Measurements from ENCODE around the gene CTSD.

CTSD gene

DNA sequence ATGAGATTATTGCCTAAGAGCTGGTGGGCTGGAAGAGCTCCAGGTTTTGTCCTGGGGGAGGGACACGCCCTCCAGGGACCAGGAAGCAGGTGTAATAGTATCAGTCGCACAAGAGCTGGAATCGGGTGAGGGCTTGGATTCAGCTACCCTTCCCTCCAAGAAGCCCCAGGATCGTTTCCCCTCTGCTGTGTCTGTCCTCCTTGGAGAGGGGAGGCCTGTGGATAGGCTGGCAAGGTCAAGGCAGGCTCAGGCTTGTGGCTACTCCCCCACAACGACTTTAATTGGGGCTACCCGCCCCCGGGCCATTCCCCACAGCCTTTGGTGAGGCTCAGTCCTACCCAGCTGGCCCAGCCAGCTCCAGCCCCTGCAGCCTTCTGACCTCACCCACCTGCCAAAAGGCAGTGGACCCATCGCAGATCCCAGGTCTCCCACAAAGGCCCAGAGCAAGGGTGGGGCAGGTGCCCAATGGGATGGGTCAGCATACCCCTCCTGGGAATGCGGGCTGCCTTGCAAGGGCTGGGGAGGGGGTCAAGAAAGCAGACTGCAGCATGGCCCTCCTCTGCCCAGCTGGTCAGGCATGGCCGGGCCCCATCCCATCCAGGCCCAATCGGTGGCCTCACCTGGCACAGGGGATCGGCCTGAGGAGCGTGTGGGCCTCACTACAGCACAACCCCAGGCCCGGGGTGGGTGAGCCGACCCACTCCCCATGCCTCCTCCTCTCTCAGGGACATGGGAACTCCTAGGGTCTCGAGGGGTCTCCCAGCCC, 1.0 kb downstream of the CTSD start:
- Histone ChIP-seq H3K27me3 (ENCODE audit: control insufficient read depth, insufficient read depth, low read length) (no peaks in the 10 kb centered on the region), H3K4me1 (ENCODE audit: control insufficient read depth, insufficient read depth, low read length) (peaks cover 48% of the 10 kb centered on the region), H3K9me3 (ENCODE audit: control insufficient read depth, low read length) (no peaks in the 10 kb centered on the region), H3K9ac (ENCODE audit: low read length) (peak overlapping the region; percentile 94), H3K4me3 (ENCODE audit: low read length) (peak overlapping the region; percentile 79), H3K36me3 (ENCODE audit: control insufficient read depth, insufficient read depth, low read length) (peaks cover 22% of the 10 kb centered on the region)

DNA sequence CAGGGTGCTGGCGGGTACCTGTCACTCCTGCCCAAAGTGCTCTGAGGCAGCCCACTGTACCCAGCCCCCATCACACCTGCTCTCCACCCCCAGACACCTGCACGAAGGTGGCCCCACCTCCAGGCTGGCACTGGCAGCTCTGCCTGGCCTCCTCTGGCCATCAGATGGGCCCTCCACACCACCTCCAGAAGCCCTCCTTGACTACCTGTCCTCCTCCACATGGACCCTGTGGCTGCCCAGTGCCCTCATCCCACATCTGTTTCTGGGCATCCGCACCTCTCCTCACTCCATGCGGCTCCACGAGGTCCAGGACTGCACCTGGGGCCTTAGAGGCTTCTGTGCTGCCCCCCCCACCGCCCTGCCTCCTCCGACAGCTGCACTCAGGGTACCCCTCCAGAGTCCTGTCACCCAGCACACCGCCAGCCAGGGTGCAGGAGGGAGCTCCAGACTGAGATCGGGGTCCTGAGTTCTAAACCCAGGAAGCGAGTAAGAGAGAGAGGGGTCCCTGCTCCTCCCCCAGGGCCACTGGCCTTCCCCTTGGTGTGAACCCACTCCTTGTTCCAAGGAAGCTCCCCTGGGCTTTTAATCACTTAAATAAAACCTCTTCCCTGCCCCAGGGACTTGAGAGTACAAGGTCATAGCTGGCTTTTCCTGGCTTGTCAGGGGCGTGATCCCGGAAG, 1.7 kb downstream of the CTSD start:
- Histone ChIP-seq H3K4me3 (ENCODE audit: low read length) (peak overlapping the region; percentile 79), H3K9me3 (ENCODE audit: control insufficient read depth, low read length) (no peaks in the 10 kb centered on the region), H3K36me3 (ENCODE audit: control insufficient read depth, insufficient read depth, low read length) (peaks cover 22% of the 10 kb centered on the region), H3K27me3 (ENCODE audit: control insufficient read depth, insufficient read depth, low read length) (no peaks in the 10 kb centered on the region), H3K4me1 (ENCODE audit: control insufficient read depth, insufficient read depth, low read length) (peaks cover 54% of the 10 kb centered on the region), H3K9ac (ENCODE audit: low read length) (peak overlapping the region; percentile 94)

DNA sequence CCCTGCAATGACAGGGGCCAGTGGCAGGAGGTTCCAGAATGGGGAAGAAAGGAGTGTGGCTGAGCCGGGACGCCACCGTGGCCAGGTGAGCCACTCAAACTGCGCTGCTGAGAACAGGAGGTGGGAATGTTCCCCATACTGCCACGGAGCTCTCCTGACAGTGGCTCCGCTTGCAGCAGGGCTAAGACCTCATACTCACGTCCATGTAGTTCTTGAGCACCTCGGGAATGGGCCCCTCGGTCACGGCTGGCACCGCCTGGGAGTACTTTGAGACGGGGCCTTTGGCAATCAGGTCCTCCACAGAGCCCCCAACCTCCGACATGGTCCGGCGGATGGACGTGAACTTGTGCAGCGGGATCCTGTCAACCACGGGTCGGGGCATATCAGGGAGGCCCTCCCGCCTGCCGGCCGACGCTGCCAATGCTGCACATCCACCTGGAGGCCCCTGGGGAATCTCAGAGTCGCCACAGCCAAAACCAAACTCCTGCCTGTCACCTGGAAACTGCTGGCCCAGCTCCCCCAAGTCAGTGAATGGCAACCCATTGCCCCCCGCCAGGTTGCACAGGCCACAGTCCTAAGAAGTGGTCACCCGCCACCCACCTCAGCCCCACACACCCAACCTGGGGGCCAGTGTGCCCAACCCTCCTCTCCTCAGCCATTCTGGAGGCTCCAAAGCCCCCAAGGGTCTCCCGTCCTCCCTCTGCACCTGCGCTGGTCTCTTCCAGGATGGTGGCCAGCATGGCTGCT, 2.4 kb downstream of the CTSD start:
- Histone ChIP-seq H3K27me3 (ENCODE audit: control insufficient read depth, insufficient read depth, low read length) (no peaks in the 10 kb centered on the region), H3K9me3 (ENCODE audit: control insufficient read depth, low read length) (no peaks in the 10 kb centered on the region), H3K36me3 (ENCODE audit: control insufficient read depth, insufficient read depth, low read length) (peaks cover 22% of the 10 kb centered on the region), H3K4me1 (ENCODE audit: control insufficient read depth, insufficient read depth, low read length) (peaks cover 56% of the 10 kb centered on the region), H3K4me3 (ENCODE audit: low read length) (peak overlapping the region; percentile 79), H3K9ac (ENCODE audit: low read length) (peak overlapping the region; percentile 94)

DNA sequence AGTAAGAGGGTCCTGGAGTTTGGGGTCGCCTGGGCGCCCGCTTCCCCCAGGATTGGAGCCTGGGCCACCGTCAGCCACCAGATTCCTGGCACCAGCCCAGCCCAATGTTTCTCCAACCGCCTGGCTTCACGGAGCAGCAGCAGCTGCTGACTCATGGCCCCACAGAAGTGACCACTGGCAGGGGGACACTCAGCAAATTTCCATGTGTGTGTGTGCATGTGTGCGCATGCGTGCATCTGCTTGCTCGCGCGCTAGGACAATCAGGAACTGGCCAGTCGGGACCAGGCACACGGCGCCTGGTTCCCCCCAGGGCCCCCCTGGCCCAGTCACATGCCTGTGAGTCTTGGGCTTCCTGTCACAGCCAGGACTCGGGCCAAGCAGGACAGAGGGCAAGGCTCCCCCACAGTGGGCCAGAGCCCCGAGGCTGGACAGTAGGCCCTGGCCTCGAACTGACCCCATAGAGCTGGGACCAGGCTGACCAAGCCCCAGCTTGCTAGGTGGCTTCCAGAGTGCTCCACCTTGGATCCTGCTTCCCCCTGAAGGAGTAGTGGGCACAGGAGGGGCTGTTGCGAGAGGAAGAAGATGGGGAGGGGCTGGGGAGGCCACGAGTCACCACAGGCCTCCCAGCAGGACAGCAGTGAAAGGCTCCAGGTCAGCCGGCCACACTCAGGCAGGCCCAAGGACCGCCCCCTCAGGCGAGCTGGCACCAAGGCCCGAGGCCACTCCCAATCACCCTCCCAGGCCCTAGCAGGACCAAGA, 3.2 kb downstream of the CTSD start:
- peaks cover 22% of the 10 kb centered on the region for H3K36me3 ChIP-seq (ENCODE audit: control insufficient read depth, insufficient read depth, low read length)
- H3K9ac ChIP-seq (ENCODE audit: low read length) = no peak overlapping the region
- no peak overlapping the region for H3K4me3 ChIP-seq (ENCODE audit: low read length)

DNA sequence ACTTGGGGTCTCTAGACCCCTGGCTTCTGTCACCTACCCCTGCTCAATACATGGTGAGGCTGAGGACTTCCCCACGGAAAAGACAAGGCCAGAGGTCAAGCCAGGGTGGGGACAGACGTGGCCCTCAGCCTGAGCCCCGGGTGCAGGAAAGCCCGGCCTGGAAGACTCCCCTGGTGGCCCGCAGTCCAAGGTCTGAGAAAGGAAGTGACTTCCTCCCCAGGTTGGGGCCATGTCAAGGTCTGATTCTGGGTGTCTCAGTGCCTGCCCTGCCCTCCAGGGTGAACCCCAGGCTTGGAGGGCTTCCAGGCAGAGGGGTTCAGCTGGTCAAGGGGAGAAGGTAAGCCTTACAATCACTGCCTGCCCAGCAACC, 3.9 kb downstream of the CTSD start:
- Histone ChIP-seq H3K4me3 (ENCODE audit: low read length) (no peak overlapping the region), H3K27me3 (ENCODE audit: control insufficient read depth, insufficient read depth, low read length) (no peaks in the 10 kb centered on the region), H3K9ac (ENCODE audit: low read length) (no peak overlapping the region), H3K36me3 (ENCODE audit: control insufficient read depth, insufficient read depth, low read length) (peaks cover 22% of the 10 kb centered on the region), H3K9me3 (ENCODE audit: control insufficient read depth, low read length) (no peaks in the 10 kb centered on the region), H3K4me1 (ENCODE audit: control insufficient read depth, insufficient read depth, low read length) (peaks cover 61% of the 10 kb centered on the region)

More for the DNA sequence above, 3.2 kb downstream of the CTSD start:
- Histone ChIP-seq H3K4me1 (ENCODE audit: control insufficient read depth, insufficient read depth, low read length) (peaks cover 61% of the 10 kb centered on the region), H3K27me3 (ENCODE audit: control insufficient read depth, insufficient read depth, low read length) (no peaks in the 10 kb centered on the region), H3K9me3 (ENCODE audit: control insufficient read depth, low read length) (no peaks in the 10 kb centered on the region)

DNA sequence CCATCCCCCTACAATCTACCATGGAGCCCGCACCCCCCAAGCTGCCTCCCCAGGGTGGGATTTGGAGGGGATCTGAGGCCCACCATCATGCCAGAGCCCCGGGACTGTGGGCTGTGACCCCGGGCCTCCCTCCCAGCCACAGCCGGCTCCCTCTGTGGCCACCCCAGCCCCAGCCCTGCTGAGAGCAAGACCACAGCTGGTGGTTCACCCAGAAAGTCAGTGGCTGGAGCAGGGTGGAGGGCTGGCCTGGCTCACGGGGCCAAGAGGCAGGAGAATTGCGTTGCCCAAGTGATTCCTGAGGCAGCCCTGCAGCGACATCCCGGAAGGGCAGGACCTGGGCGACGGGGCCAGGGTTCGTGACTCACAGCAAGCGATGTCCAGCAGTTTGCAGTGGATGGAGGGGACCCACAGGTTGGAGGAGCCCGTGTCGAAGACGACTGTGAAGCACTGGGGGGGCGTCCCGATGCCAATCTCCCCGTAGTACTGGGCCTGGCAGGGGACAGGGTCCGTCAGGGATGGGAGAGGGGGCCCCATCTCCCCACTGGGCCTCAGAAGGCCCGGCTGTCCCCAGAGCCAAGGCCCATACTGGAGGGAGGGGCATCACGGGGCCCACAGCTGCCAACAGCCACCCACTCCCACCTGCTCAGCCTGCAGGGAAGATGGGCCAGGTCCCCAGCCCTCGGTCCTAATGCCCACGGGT, 4.4 kb downstream of the CTSD start:
- H3K9ac ChIP-seq (ENCODE audit: low read length) = peak overlapping the region; percentile 34
- H3K4me3 ChIP-seq (ENCODE audit: low read length) = no peak overlapping the region
- H3K9me3 ChIP-seq (ENCODE audit: control insufficient read depth, low read length) = no peaks in the 10 kb centered on the region
- no peaks in the 10 kb centered on the region for H3K27me3 ChIP-seq (ENCODE audit: control insufficient read depth, insufficient read depth, low read length)
- peaks cover 22% of the 10 kb centered on the region for H3K36me3 ChIP-seq (ENCODE audit: control insufficient read depth, insufficient read depth, low read length)
- H3K4me1 ChIP-seq (ENCODE audit: control insufficient read depth, insufficient read depth, low read length) = peaks cover 59% of the 10 kb centered on the region

DNA sequence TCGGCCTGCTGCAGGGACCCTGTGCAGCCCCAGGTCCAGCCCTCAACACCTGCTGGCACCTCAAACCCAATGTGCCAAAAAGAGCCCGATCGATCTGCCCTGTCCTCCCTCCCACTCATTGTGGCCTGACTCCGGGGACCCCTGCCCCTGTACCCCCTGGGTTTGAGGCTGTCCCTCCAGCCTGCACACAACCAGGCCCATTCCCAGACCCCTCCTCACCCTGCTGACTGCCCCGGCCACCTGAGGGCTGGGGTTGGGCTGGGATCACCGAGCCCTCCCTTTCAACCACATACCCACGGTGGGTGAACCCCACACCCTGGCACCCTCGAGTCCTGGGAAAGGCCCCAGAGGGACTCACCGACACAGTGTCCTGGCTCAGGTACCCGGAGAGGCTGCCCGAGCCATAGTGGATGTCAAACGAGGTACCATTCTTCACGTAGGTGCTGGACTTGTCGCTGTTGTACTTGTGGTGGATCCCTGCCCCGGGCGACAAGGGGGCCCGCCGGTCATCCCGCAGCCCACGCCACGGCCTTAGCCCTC, 5.0 kb downstream of the CTSD start:
- H3K36me3 ChIP-seq (ENCODE audit: control insufficient read depth, insufficient read depth, low read length) = peaks cover 22% of the 10 kb centered on the region
- H3K27me3 ChIP-seq (ENCODE audit: control insufficient read depth, insufficient read depth, low read length) = no peaks in the 10 kb centered on the region
- H3K4me1 ChIP-seq (ENCODE audit: control insufficient read depth, insufficient read depth, low read length) = peaks cover 57% of the 10 kb centered on the region
- no peaks in the 10 kb centered on the region for H3K9me3 ChIP-seq (ENCODE audit: control insufficient read depth, low read length)
- no peak overlapping the region for H3K9ac ChIP-seq (ENCODE audit: low read length)
- no peak overlapping the region for H3K4me3 ChIP-seq (ENCODE audit: low read length)

DNA sequence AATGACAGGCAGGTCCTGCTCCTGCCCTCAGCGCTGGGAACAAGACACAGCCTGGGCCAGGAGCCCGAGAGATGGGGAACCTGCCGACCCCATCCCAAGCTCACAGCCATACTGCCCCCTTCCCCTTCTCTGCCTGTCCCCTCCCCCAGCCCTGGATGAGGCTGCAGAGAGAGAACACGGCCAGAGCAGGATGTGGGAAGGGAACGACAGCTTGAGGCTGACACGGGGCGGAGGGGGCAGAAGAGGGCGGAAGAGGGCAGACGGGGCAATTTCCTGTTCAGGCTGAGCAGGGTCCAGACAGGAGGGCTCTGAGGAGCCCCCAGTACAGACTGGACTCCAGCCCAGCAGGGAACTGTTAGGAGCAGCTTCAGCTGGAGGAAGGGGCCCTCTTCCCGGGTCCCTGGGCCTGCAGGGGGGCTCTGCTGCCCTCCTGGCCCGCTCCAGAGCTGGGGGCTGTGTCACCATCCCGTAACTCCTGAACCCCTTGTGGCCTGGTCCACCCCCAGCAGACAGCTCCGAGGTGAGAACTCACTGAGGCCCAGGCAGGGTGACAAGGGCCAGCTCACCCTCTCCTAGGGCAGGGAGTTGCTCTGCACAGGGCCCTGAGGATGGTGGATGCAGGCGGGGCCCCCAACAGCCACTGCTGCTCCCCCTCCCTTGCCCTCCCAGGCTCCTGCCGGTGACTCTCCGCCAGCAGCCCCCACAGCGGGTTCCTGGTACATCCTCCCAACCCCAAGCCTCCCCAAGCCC, 5.7 kb downstream of the CTSD start:
- H3K27me3 ChIP-seq (ENCODE audit: control insufficient read depth, insufficient read depth, low read length) = no peaks in the 10 kb centered on the region
- peaks cover 23% of the 10 kb centered on the region for H3K36me3 ChIP-seq (ENCODE audit: control insufficient read depth, insufficient read depth, low read length)
- no peaks in the 10 kb centered on the region for H3K9me3 ChIP-seq (ENCODE audit: control insufficient read depth, low read length)
- H3K4me1 ChIP-seq (ENCODE audit: control insufficient read depth, insufficient read depth, low read length) = peaks cover 57% of the 10 kb centered on the region
- H3K4me3 ChIP-seq (ENCODE audit: low read length) = no peak overlapping the region
- H3K9ac ChIP-seq (ENCODE audit: low read length) = no peak overlapping the region

DNA sequence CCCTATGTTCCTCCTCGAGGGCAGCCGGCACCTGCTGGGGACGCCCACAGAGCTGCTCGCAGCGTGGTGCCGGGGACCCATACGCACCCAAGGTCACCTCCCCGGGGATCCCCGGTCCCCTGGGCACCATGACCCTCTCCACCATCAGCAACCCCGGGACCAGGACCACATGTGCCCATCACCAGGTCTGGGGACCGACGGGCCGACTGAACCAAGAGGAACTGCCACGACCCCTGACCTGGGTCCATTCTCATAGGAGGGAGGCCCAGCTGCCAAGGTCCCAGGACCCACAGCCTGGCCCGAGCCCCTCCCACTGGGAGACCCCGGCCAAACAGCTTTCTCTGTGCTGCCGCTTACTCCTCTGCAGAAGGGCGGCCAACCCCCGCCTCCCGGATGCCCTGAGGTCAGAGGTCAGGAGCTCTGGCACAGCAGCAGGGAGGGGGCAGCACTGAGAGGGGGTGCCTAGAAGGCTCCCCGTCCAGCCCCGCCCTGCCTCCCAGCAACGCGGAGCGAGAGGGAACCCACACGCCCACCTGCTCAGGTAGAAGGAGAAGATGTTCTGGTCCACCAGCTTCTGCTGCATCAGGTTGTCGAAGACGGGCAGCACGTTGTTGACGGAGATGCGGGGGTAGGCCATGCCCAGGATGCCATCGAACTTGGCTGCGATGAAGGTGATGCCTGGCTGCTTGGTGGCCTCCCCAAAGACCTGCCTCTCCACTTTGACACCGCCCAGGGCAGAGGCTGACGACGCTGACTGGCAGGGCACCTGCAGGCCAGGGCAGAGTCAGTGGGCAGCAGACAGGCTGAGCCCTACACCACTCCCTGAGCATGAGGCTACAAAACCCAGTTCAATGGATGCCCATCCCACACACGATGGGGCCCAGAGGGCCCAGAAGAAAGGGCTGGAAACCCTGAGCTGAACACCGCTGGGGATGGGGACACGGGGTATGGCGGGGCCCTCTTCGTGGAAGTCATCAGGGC, 6.6 kb downstream of the CTSD start:
- H3K36me3 ChIP-seq (ENCODE audit: control insufficient read depth, insufficient read depth, low read length) = peaks cover 30% of the 10 kb centered on the region
- H3K27me3 ChIP-seq (ENCODE audit: control insufficient read depth, insufficient read depth, low read length) = no peaks in the 10 kb centered on the region
- no peaks in the 10 kb centered on the region for H3K9me3 ChIP-seq (ENCODE audit: control insufficient read depth, low read length)
- H3K9ac ChIP-seq (ENCODE audit: low read length) = no peak overlapping the region
- H3K4me1 ChIP-seq (ENCODE audit: control insufficient read depth, insufficient read depth, low read length) = peaks cover 49% of the 10 kb centered on the region
- no peak overlapping the region for H3K4me3 ChIP-seq (ENCODE audit: low read length)

Measured in mucosa of stomach (tissue), 1 donor.